ENCODE measurements around the gene RTN4R.

DNA sequence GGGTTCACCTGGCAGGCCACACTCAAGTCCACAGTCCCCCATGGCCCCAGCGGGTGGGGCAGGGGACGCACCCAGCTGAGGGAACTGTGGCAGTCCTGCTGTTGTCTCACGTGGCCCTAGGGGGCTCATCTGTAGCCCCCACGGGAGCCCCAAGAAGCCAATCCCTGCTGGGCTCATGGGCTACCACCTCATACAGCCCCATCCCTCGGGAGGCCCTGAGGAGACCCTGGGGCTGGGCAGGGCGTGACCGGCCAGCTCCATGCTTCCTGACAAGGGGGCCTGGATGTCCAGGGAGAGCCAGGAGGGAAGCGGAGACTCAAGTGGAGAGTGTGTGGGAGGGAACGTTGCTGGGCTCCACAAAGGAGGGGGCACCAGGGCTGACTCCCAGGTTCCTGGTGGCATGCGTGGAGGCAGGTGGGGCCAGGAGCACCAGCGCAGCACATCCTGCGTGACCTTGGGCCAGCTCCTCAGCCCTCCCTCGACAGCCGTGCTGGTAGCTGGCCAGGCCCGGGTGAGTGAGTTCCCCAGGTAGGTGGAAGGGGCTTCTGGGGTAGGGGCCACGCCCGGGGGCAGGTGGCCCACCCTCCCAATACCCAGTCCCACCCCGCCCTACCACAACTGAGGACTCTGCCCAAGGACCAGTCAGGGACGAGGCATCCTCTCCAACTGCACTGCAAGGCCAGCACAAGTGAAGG, 7.9 kb downstream of the RTN4R start:
- TF ChIP-seq, protein P1, sequence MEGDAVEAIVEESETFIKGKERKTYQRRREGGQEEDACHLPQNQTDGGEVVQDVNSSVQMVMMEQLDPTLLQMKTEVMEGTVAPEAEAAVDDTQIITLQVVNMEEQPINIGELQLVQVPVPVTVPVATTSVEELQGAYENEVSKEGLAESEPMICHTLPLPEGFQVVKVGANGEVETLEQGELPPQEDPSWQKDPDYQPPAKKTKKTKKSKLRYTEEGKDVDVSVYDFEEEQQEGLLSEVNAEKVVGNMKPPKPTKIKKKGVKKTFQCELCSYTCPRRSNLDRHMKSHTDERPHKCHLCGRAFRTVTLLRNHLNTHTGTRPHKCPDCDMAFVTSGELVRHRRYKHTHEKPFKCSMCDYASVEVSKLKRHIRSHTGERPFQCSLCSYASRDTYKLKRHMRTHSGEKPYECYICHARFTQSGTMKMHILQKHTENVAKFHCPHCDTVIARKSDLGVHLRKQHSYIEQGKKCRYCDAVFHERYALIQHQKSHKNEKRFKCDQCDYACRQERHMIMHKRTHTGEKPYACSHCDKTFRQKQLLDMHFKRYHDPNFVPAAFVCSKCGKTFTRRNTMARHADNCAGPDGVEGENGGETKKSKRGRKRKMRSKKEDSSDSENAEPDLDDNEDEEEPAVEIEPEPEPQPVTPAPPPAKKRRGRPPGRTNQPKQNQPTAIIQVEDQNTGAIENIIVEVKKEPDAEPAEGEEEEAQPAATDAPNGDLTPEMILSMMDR (IDR thresholded peaks at IDR 0.05): no peak
- no peak for TF ChIP-seq POLR2A (IDR thresholded peaks at IDR 0.05)
